Measurements from ENCODE around the gene PTPRK. TPM values are rescaled to one million over a fixed set of nuclear protein-coding genes. Genes with fewer than 3 reads are reported as not detected.

Gene PTPRK
- total RNA-seq, 2 experiments from 2014 or later, result not detected

GRCh38 chr6:128068119-128068479 lies 452.3 kb downstream of the PTPRK start:
- no peaks in the 10 kb centered on the region for H3K79me2 ChIP-seq (ENCODE audit: insufficient read depth, low read depth, low read length)
- no peaks in the 10 kb centered on the region for H3K36me3 ChIP-seq (ENCODE audit: insufficient read depth, low read length)
- no peaks in the 10 kb centered on the region for H3K9me3 ChIP-seq (ENCODE audit: low read length)
- no peaks in the 10 kb centered on the region for H3K9me2 ChIP-seq (ENCODE audit: insufficient read depth, low read length)
- TF ChIP-seq CTCF (conservative IDR thresholded peaks at IDR 0.05; ENCODE audit: low read length) (no peak), EZH2phosphoT487 (IDR thresholded peaks at IDR 0.05; ENCODE audit: borderline replicate concordance, low read depth, low read length) (no peak)
- no peak overlapping the region for H3K27ac ChIP-seq (ENCODE audit: low read depth, low read length, poor library complexity, severe bottlenecking)
- no peak overlapping the region for H3K4me3 ChIP-seq (ENCODE audit: low read depth, low read length, poor library complexity, severe bottlenecking)
- H2AFZ ChIP-seq (ENCODE audit: low read length), result no peak overlapping the region
- no peak for DNase-seq (ENCODE audit: low spot score)
- CTCF ChIA-PET (ENCODE audit: unreplicated experiment), result no interaction called here
- H3K4me2 ChIP-seq (ENCODE audit: low read length), result no peak overlapping the region
- intact Hi-C loops (cut with micrococcal nuclease; ENCODE audit: unreplicated experiment), result no loop called here
- H4K20me1 ChIP-seq (ENCODE audit: insufficient read depth, low read length), result no peaks in the 10 kb centered on the region
- POLR2A ChIA-PET, result no interaction called here
- no TSS peak for BruUV-seq (replicated peaks)
- no peaks in the 10 kb centered on the region for H3K4me1 ChIP-seq (ENCODE audit: insufficient read depth, low read length, poor library complexity, severe bottlenecking)

GRCh38 chr6:128067446-128068118 lies 452.8 kb downstream of the PTPRK start:
- ChIA-PET CTCF (ENCODE audit: unreplicated experiment) (no interaction called here), POLR2A (no interaction called here)
- Histone ChIP-seq H3K27ac (ENCODE audit: low read depth, low read length, poor library complexity, severe bottlenecking) (no peak overlapping the region), H3K9me2 (ENCODE audit: insufficient read depth, low read length) (no peaks in the 10 kb centered on the region), H3K4me1 (ENCODE audit: insufficient read depth, low read length, poor library complexity, severe bottlenecking) (no peaks in the 10 kb centered on the region), H3K79me2 (ENCODE audit: insufficient read depth, low read depth, low read length) (no peaks in the 10 kb centered on the region), H3K9me3 (ENCODE audit: low read length) (no peaks in the 10 kb centered on the region), H3K36me3 (ENCODE audit: insufficient read depth, low read length) (no peaks in the 10 kb centered on the region), H3K4me2 (ENCODE audit: low read length) (no peak overlapping the region), H2AFZ (ENCODE audit: low read length) (no peak overlapping the region), H4K20me1 (ENCODE audit: insufficient read depth, low read length) (no peaks in the 10 kb centered on the region), H3K4me3 (ENCODE audit: low read depth, low read length, poor library complexity, severe bottlenecking) (no peak overlapping the region)
- BruUV-seq (replicated peaks), result no TSS peak
- intact Hi-C loops (cut with micrococcal nuclease; ENCODE audit: unreplicated experiment), result no loop called here
- TF ChIP-seq CTCF (conservative IDR thresholded peaks at IDR 0.05; ENCODE audit: low read length) (no peak), EZH2phosphoT487 (IDR thresholded peaks at IDR 0.05; ENCODE audit: borderline replicate concordance, low read depth, low read length) (no peak)
- no peak for DNase-seq (ENCODE audit: low spot score)

GRCh38 chr6:128065072-128065471 lies 455.3 kb downstream of the PTPRK start:
- Histone ChIP-seq H2AFZ (ENCODE audit: low read length) (no peak overlapping the region), H3K36me3 (ENCODE audit: insufficient read depth, low read length) (no peaks in the 10 kb centered on the region), H3K9me2 (ENCODE audit: insufficient read depth, low read length) (no peaks in the 10 kb centered on the region), H3K4me2 (ENCODE audit: low read length) (no peak overlapping the region), H3K4me1 (ENCODE audit: insufficient read depth, low read length, poor library complexity, severe bottlenecking) (no peaks in the 10 kb centered on the region), H3K27ac (ENCODE audit: low read depth, low read length, poor library complexity, severe bottlenecking) (no peak overlapping the region), H3K4me3 (ENCODE audit: low read depth, low read length, poor library complexity, severe bottlenecking) (no peak overlapping the region), H4K20me1 (ENCODE audit: insufficient read depth, low read length) (no peaks in the 10 kb centered on the region), H3K79me2 (ENCODE audit: insufficient read depth, low read depth, low read length) (no peaks in the 10 kb centered on the region), H3K9me3 (ENCODE audit: low read length) (no peaks in the 10 kb centered on the region)
- DNase-seq (ENCODE audit: low spot score), result no peak
- no peak for TF ChIP-seq CTCF (conservative IDR thresholded peaks at IDR 0.05; ENCODE audit: low read length)
- no peak for TF ChIP-seq EZH2phosphoT487 (IDR thresholded peaks at IDR 0.05; ENCODE audit: borderline replicate concordance, low read depth, low read length)
- intact Hi-C loops (cut with micrococcal nuclease; ENCODE audit: unreplicated experiment), result no loop called here
- ChIA-PET CTCF (ENCODE audit: unreplicated experiment) (no interaction called here), POLR2A (no interaction called here)
- no TSS peak for BruUV-seq (replicated peaks)
